ENCODE results near the gene PRRT1B. TPM values are rescaled to one million over a fixed set of nuclear protein-coding genes. Genes with fewer than 3 reads are reported as not detected.

Gene PRRT1B
- total and polyA plus RNA-seq, 2 experiments from 2014 or later = not detected

DNA sequence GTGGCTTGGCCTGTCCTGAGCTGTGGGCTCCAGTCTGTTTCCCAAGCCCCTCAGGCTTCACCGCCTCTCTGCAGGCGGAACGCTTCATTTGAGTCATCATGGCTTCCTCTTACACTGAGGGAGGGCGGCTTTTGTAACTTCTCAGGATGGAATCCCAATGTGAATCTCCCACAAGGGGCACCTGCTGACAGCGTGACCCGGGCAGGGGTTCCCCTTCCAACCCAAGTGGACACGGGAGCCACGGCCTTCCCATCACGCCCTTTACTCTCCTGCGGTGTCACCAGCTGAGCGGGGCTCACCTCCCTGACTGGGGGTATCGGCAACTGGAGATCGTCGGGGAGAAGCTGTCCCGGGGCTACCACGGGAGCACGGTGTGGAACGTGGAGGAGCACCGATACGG, 26.8 kb upstream of the PRRT1B start:
- H2AFZ ChIP-seq = no peak overlapping the region
- no peak for TF ChIP-seq EZH2phosphoT487 (IDR thresholded peaks at IDR 0.05; ENCODE audit: insufficient read depth, low read depth)
- TF ChIP-seq EZH2 (IDR thresholded peaks at IDR 0.05; ENCODE audit: insufficient read depth, poor library complexity, severe bottlenecking) = no peak
- no peaks in the 10 kb centered on the region for H3F3A ChIP-seq (ENCODE audit: insufficient read depth)
- no peaks in the 10 kb centered on the region for H3K9me2 ChIP-seq (ENCODE audit: insufficient read depth)
- no peak overlapping the region for H3K4me3 ChIP-seq
- H3K9ac ChIP-seq = no peak overlapping the region
- H3K27ac ChIP-seq = no peak overlapping the region
- DNase-seq = no peak
- H3K36me3 ChIP-seq (ENCODE audit: low read depth) = peaks cover 6% of the 10 kb centered on the region
- no peaks in the 10 kb centered on the region for H3K79me2 ChIP-seq (ENCODE audit: insufficient read depth)
- WGBS, 2 experiments (ENCODE audit: low coverage in 1 of 2, low lambda C conversion rate in 2 of 2, missing lambda C conversion rate in 2 of 2) = 95% methylated on average over 18 to 20 of the region's 20 CpGs
- H3K27me3 ChIP-seq (replicated peaks; ENCODE audit: insufficient read depth) = no peaks in the 10 kb centered on the region
- H3K4me1 ChIP-seq (ENCODE audit: insufficient read depth) = no peaks in the 10 kb centered on the region
- no peaks in the 10 kb centered on the region for H3K9me3 ChIP-seq (ENCODE audit: low read depth)
- in situ Hi-C loops (cut with MboI) = no loop called here
- no peak overlapping the region for H3K4me2 ChIP-seq (ENCODE audit: unreplicated experiment)
- no peaks in the 10 kb centered on the region for H4K20me1 ChIP-seq (ENCODE audit: insufficient read depth)

DNA sequence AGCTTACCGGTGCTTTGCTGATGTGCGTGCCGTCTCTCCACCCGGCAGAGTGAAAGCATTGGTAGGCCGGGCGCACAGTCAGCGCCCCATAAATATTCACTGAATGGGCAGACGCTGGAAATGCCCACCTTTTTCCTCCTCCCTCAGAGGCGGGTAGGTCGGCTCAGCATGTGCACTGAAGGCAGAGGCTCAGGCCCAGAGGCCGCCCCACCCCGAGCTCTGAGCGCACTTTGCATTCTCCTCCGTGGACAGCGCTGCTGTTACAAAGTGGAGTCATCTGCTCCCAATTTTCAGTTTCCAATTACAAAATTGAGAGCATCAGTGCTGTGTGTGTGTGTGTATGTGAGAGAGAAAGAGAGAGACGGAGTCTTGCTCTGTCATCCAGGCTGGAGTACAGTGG, 24.8 kb upstream of the PRRT1B start:
- Histone ChIP-seq H3K27ac (no peak overlapping the region), H3K9ac (no peak overlapping the region), H3K4me3 (no peak overlapping the region), H3K9me3 (ENCODE audit: low read depth) (no peaks in the 10 kb centered on the region), H4K20me1 (ENCODE audit: insufficient read depth) (no peaks in the 10 kb centered on the region), H3F3A (ENCODE audit: insufficient read depth) (no peaks in the 10 kb centered on the region; the same call in 1 of the 2 replicates), H3K4me1 (ENCODE audit: insufficient read depth) (no peaks in the 10 kb centered on the region), H3K27me3 (replicated peaks; ENCODE audit: insufficient read depth) (no peaks in the 10 kb centered on the region), H3K36me3 (ENCODE audit: low read depth) (peaks cover 6% of the 10 kb centered on the region), H3K9me2 (ENCODE audit: insufficient read depth) (no peaks in the 10 kb centered on the region), H3K4me2 (ENCODE audit: unreplicated experiment) (no peak overlapping the region), H2AFZ (no peak overlapping the region), H3K79me2 (ENCODE audit: insufficient read depth) (no peaks in the 10 kb centered on the region)
- TF ChIP-seq EZH2 (IDR thresholded peaks at IDR 0.05; ENCODE audit: insufficient read depth, poor library complexity, severe bottlenecking) = no peak
- no peak for TF ChIP-seq EZH2phosphoT487 (IDR thresholded peaks at IDR 0.05; ENCODE audit: insufficient read depth, low read depth)
- DNase-seq = no peak
- 68 to 69% methylated on average over 16 of the region's 16 CpGs for WGBS, 2 experiments (ENCODE audit: low coverage in 1 of 2, low lambda C conversion rate in 2 of 2, missing lambda C conversion rate in 2 of 2)
- in situ Hi-C loops (cut with MboI) = no loop called here

DNA sequence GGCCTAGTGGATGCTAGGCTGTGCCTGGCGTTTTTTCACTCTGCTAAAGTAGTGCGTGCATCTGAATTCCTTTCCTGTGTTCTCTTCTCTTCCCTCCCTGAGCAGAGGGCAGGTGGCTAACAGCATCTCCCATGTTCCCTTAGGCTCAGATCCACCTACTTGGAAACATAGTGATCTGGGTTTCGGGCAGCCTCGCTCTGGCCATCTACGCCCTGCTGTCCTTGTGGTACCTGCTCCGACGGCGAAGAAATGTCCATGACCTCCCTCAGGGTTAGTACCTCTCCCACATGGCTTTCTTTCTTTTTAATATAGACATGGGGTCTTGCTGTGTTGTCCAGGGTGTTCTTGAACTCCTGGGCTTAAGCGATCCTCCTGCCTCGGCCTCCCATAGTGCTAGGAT, 24.1 kb upstream of the PRRT1B start:
- H3K9me3 ChIP-seq (ENCODE audit: low read depth) = no peaks in the 10 kb centered on the region
- H3K27ac ChIP-seq = no peak overlapping the region
- no peak for DNase-seq
- peaks cover 6% of the 10 kb centered on the region for H3K36me3 ChIP-seq (ENCODE audit: low read depth)
- in situ Hi-C loops (cut with MboI) = no loop called here
- no peaks in the 10 kb centered on the region; the same call in 1 of the 2 replicates for H3F3A ChIP-seq (ENCODE audit: insufficient read depth)
- H3K4me3 ChIP-seq = no peak overlapping the region
- no peak overlapping the region for H3K9ac ChIP-seq
- TF ChIP-seq EZH2phosphoT487 (IDR thresholded peaks at IDR 0.05; ENCODE audit: insufficient read depth, low read depth) (no peak), EZH2 (IDR thresholded peaks at IDR 0.05; ENCODE audit: insufficient read depth, poor library complexity, severe bottlenecking) (no peak)
- H4K20me1 ChIP-seq (ENCODE audit: insufficient read depth) = no peaks in the 10 kb centered on the region
- H3K27me3 ChIP-seq (replicated peaks; ENCODE audit: insufficient read depth) = no peaks in the 10 kb centered on the region
- H3K4me1 ChIP-seq (ENCODE audit: insufficient read depth) = no peaks in the 10 kb centered on the region
- H3K79me2 ChIP-seq (ENCODE audit: insufficient read depth) = no peaks in the 10 kb centered on the region
- no peaks in the 10 kb centered on the region for H3K9me2 ChIP-seq (ENCODE audit: insufficient read depth)
- 96 to 97% methylated on average over 10 of the region's 10 CpGs for WGBS, 2 experiments (ENCODE audit: low coverage in 1 of 2, low lambda C conversion rate in 2 of 2, missing lambda C conversion rate in 2 of 2)
- no peak overlapping the region for H2AFZ ChIP-seq
- no peak overlapping the region for H3K4me2 ChIP-seq (ENCODE audit: unreplicated experiment)

DNA sequence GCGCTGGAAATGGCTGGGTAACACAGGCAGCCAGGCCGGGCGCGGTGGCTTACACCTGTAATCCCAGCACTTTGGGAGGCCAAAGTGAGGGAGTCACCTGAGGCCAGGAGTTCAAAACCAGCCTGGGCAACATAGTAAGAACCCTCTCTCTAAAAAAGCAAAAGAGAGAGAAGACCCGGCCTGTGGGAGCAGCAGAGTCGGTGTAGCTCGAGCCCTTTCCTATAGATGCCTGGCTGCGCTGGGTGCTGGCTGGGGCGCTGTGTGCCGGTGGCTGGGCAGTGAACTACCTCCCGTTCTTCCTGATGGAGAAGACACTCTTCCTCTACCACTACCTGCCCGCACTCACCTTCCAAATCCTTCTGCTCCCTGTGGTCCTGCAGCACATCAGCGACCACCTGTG, 23.5 kb upstream of the PRRT1B start:
- WGBS, 2 experiments (ENCODE audit: low coverage in 1 of 2, low lambda C conversion rate in 2 of 2, missing lambda C conversion rate in 2 of 2) = 88 to 91% methylated on average over 13 of the region's 13 CpGs

More for the DNA sequence above, 23.5 kb upstream of the PRRT1B start:
- Histone ChIP-seq H3K36me3 (ENCODE audit: low read depth) (peaks cover 6% of the 10 kb centered on the region), H3K9me3 (ENCODE audit: low read depth) (no peaks in the 10 kb centered on the region), H4K20me1 (ENCODE audit: insufficient read depth) (no peaks in the 10 kb centered on the region), H3K27me3 (replicated peaks; ENCODE audit: insufficient read depth) (no peaks in the 10 kb centered on the region), H3K27ac (no peak overlapping the region), H3F3A (ENCODE audit: insufficient read depth) (no peaks in the 10 kb centered on the region; the same call in 1 of the 2 replicates), H3K9ac (no peak overlapping the region), H3K9me2 (ENCODE audit: insufficient read depth) (no peaks in the 10 kb centered on the region), H3K4me2 (ENCODE audit: unreplicated experiment) (no peak overlapping the region), H3K4me3 (no peak overlapping the region), H3K4me1 (ENCODE audit: insufficient read depth) (no peaks in the 10 kb centered on the region), H2AFZ (no peak overlapping the region), H3K79me2 (ENCODE audit: insufficient read depth) (no peaks in the 10 kb centered on the region)
- in situ Hi-C loops (cut with MboI) = no loop called here
- TF ChIP-seq EZH2phosphoT487 (IDR thresholded peaks at IDR 0.05; ENCODE audit: insufficient read depth, low read depth) (no peak), EZH2 (IDR thresholded peaks at IDR 0.05; ENCODE audit: insufficient read depth, poor library complexity, severe bottlenecking) (no peak)
- DNase-seq = no peak
